HepG2 (cell line): ENCODE data around the gene PHF19. TPM values are rescaled to one million over a fixed set of nuclear protein-coding genes. Genes with fewer than 3 reads are reported as not detected.

Experiments used
- ATAC-seq: fragments of 200-7000 bp; cut with Tn5 transposase; 3 replicates; pipeline ENCODE4 v1.9.1; 2020; ENCODE audit warnings: mild to moderate bottlenecking, moderate library complexity
- BruUV-seq: library from RNA; stranded (reverse); fragments of 400-500 nt; replicated peaks from 2 replicates; lab custom pipeline; 2021; lab: Mats Ljungman, UMichigan
- CTCF ChIA-PET: fragments of 300-600 bp; formaldehyde crosslinking; extraction: SDS; loops from one replicate; lab custom pipeline; 2021; ENCODE audit warnings: low total read pairs, inconsistent platforms, low intra/inter-chr PET ratio; lab: Yijun Ruan, JAX
- POLR2A ChIA-PET: fragments of 350-600 bp; sonication (Branson Sonifier 250); formaldehyde crosslinking; loops from one replicate; lab custom pipeline; 2020; ENCODE audit warnings: antibody characterized with exemption, inconsistent platforms; lab: Yijun Ruan, JAX
- DNase-seq: peaks from one replicate; pipeline ENCODE4 v3.0.0-alpha.2; 2015; ENCODE audit warnings: low spot score
- FAIRE-seq: peaks from 3 replicates; lab custom pipeline; 2011; peaks lifted over from hg19 to GRCh38; lab: Jason Lieb, UNC
- H2AFZ ChIP-seq: one replicate; pipeline ENCODE4 v1.6.1; 2011; ENCODE audit warnings: low read length, inconsistent platforms
- H3K27ac ChIP-seq: fragments of 300-600 bp; 3 replicates; pipeline ENCODE4 v1.8.0; 2011; ENCODE audit warnings: mixed run types, mild to moderate bottlenecking, mixed read lengths, low read length, inconsistent platforms; ENCODE audit not compliant: insufficient read depth; ENCODE audit errors: extremely low read length
- H3K27me3 ChIP-seq, 2 experiments: fragments of 200-600 bp in 1 of 2; 2 replicates in 1 of 2; 3 replicates in 1 of 2; pipeline versions ENCODE4 v1.6.0 to v1.8.0; 2011; ENCODE audit warnings: low read length in 2 of 2, mild to moderate bottlenecking in 2 of 2, moderate library complexity in 2 of 2, inconsistent platforms in 1 of 2; ENCODE audit not compliant: insufficient read depth in 2 of 2, control insufficient read depth in 1 of 2
- H3K36me3 ChIP-seq, 2 experiments: fragments of 200-600 bp in 1 of 2; replicated peaks in 1 of 2; 2 replicates in 1 of 2; 3 replicates in 1 of 2; pipeline versions ENCODE4 v1.5.1 to v1.8.0; 2011; ENCODE audit warnings: low read length in 2 of 2, inconsistent platforms in 1 of 2; ENCODE audit not compliant: insufficient read depth in 2 of 2, control insufficient read depth in 1 of 2
- H3K4me1 ChIP-seq: 2 replicates; pipeline ENCODE4 v1.5.1; 2012; ENCODE audit warnings: low read length, inconsistent platforms; ENCODE audit not compliant: insufficient read depth
- H3K4me2 ChIP-seq: 2 replicates; pipeline ENCODE4 v1.6.0; 2011; ENCODE audit warnings: low read depth, low read length, inconsistent platforms
- H3K4me3 ChIP-seq, 3 experiments: fragments of 200-600 bp in 1 of 3; sonication (generic), shearing (Covaris generic) in 1 of 3; replicated peaks in 1 of 3; 2 replicates each; pipeline ENCODE4 v1.5.1; 2011 to 2016; ENCODE audit warnings: low read length in 3 of 3, inconsistent platforms in 2 of 3, low read depth in 2 of 3, mild to moderate bottlenecking in 2 of 3, control low read depth in 1 of 3, mixed read lengths in 1 of 3; ENCODE audit not compliant: insufficient read depth in 1 of 3
- H3K79me2 ChIP-seq: one replicate; pipeline ENCODE4 v1.6.1; 2011; ENCODE audit warnings: low read length, inconsistent platforms; ENCODE audit not compliant: insufficient read depth
- H3K9ac ChIP-seq: 2 replicates; pipeline ENCODE4 v1.6.0; 2011; ENCODE audit warnings: mild to moderate bottlenecking, low read depth, low read length, inconsistent platforms; ENCODE audit not compliant: insufficient read depth
- H3K9me3 ChIP-seq: 2 replicates; pipeline ENCODE4 v1.5.1; 2012; ENCODE audit warnings: mild to moderate bottlenecking, low read length
- H4K20me1 ChIP-seq: 2 replicates; pipeline ENCODE4 v1.6.0; 2011; ENCODE audit warnings: inconsistent platforms, mild to moderate bottlenecking, low read length, moderate library complexity; ENCODE audit not compliant: insufficient read depth
- ETV6 ChIP-seq: sonication (generic); formaldehyde crosslinking; conservative IDR thresholded peaks from 2 replicates; pipeline ENCODE4 v1.4.0; 2020; ENCODE audit warnings: missing genetic modification reagents
- KDM4B ChIP-seq: sonication (generic); formaldehyde crosslinking; IDR thresholded peaks from 2 replicates; pipeline ENCODE4 v1.4.0; 2020; ENCODE audit warnings: missing genetic modification reagents
- MAFG ChIP-seq: sonication (generic); formaldehyde crosslinking; IDR thresholded peaks from 2 replicates; pipeline ENCODE4 v1.5.1; 2020; ENCODE audit warnings: mild to moderate bottlenecking, missing genetic modification reagents
- MAFK ChIP-seq, 2 experiments: IDR thresholded peaks in 1 of 2; conservative IDR thresholded peaks in 1 of 2; 2 replicates each; pipeline ENCODE4 v1.6.1; 2011; ENCODE audit warnings: improper control_type of control experiment in 2 of 2, low read length in 2 of 2
- MED8 ChIP-seq: sonication (generic); formaldehyde crosslinking; IDR thresholded peaks from 2 replicates; pipeline ENCODE4 v1.8.1; 2023; ENCODE audit warnings: mild to moderate bottlenecking, missing genetic modification reagents; ENCODE audit not compliant: insufficient replicate concordance
- SMARCE1 ChIP-seq: fragments of 450-650 bp; IDR thresholded peaks from 2 replicates; pipeline ENCODE4 v1.6.1; 2017; ENCODE audit warnings: borderline replicate concordance
- SP140L ChIP-seq: sonication (generic); formaldehyde crosslinking; IDR thresholded peaks from 2 replicates; pipeline ENCODE4 v1.4.0; 2020; ENCODE audit warnings: missing genetic modification reagents, borderline replicate concordance
- ZNF770 ChIP-seq: sonication (generic); formaldehyde crosslinking; IDR thresholded peaks from 2 replicates; pipeline ENCODE4 v1.5.0; 2020; ENCODE audit warnings: mild to moderate bottlenecking, missing genetic modification reagents
- WGBS: methylation state at CpG from one replicate; pipeline ENCODE4 v1.1.6; 2017; ENCODE audit warnings: low lambda C conversion rate; 5-methylcytosine and 5-hydroxymethylcytosine counted together
- in situ Hi-C: cut with HindIII; loops from 2 replicates; pipeline ENCODE4 v1.10.0; 2017; ENCODE audit warnings: low pct_unique_long_range_greater_than_20kb; ENCODE audit not compliant: extremely low pct_ligation_motif_present
- intact Hi-C: fragments of 100-400 bp; cut with micrococcal nuclease; formaldehyde crosslinking; loops from one replicate; pipeline ENCODE4 v1.10.0; 2022; ENCODE audit not compliant: unreplicated experiment
- polyA plus RNA-seq, 8 experiments: library from polyadenylated mRNA; depleted of rRNA in 3 of 8; stranded (reverse) in 7 of 8; unstranded in 1 of 8; fragments of >200 nt; fragmentation: Illumina TruSeq in 4 of 8; extraction: Trizol in 4 of 8; gene quantifications; 2 replicates each; pipeline versions ENCODE4 v1.2.1 to v1.2.3, GENCODE V29; 2011 to 2016; ENCODE audit warnings: low read depth in 4 of 8, missing spikeins in 1 of 8, mixed read lengths in 1 of 8; ENCODE audit not compliant: insufficient read depth in 1 of 8
- total RNA-seq, 5 experiments: library from RNA; depleted of rRNA; stranded (reverse); fragments of >200 nt; fragmentation: Illumina TruSeq; extraction: Trizol; gene quantifications; 2 replicates each; pipeline ENCODE4 v1.2.3, GENCODE V29; 2016; ENCODE audit warnings: low read depth in 1 of 5
- TF ChIP-seq, protein P1 (sequence below): sonication (generic); formaldehyde crosslinking; IDR thresholded peaks from 2 replicates; pipeline ENCODE4 v1.4.0; 2020; ENCODE audit warnings: mild to moderate bottlenecking, missing genetic modification reagents, borderline replicate concordance

Gene PHF19
- total and polyA plus RNA-seq, 2 of the 13 experiments (the other 11 are each of a cell fraction or from before 2014, with no cell fraction given): 29.7 to 41.3 TPM

- Histone ChIP-seq H3K27ac (no peak overlapping the region), H3K4me2 (no peak overlapping the region), H3K9ac (no peak overlapping the region), H3K4me1 (peaks cover 32% of the 10 kb centered on the region), H3K79me2 (peaks cover 14% of the 10 kb centered on the region), H3K4me3 (no peak overlapping the region), H2AFZ (no peak overlapping the region), H4K20me1 (no peaks in the 10 kb centered on the region), H3K36me3 (peaks cover 13 to 49% of the 10 kb centered on the region in 2 experiments; a peak in 4 of 5 replicates), H3K9me3 (no peaks in the 10 kb centered on the region), H3K27me3 (no peaks in the 10 kb centered on the region; a peak in 1 of 5 replicates)
- no TSS peak for BruUV-seq
- ChIA-PET CTCF (no interaction called here), POLR2A (no interaction called here)
- no peak for FAIRE-seq
- no peak for DNase-seq
- in situ Hi-C loops: no loop called here
- ATAC-seq: no peak
- intact Hi-C loops: no loop called here
- peak in 1 of 2 experiments; percentile 46; a peak in 2 of 4 replicates for TF ChIP-seq MAFK (conservative IDR thresholded peaks at IDR 0.05 in 1 of 2, IDR thresholded peaks at IDR 0.05 in 1 of 2; ENCODE audit: low read length in 2 of 2)
- TF ChIP-seq MAFG (CRISPR knock-in tag): no peak
- WGBS: 100% methylated on average over 2 of the region's 3 CpGs
Measured at GRCh38 chr9:120872791-120873502, 4.0 kb downstream of the PHF19 start.

DNA sequence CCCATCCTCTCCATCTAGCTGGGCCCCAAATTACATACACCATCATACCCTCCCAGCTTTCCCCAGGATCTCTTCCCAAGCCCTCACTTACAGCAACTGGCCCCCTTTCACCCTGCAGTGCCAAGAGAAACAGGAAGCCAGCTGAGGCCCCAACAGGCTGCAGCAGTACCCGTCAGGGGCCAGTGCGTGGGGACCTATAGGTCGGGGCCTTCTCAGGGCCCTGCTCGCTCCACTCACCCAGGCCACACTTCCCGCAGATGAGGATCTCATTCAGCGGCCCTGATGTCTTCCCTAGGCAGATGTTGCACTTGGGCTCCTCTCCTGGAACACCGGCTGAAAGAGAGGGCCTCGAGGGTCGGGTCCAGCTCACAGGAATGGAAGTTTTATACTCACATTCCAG, 6.8 kb downstream of the PHF19 start:
- H3K9me3 ChIP-seq: no peaks in the 10 kb centered on the region
- POLR2A ChIA-PET: no interaction called here
- H3K4me1 ChIP-seq: peaks cover 19% of the 10 kb centered on the region
- H3K4me3 ChIP-seq: no peak overlapping the region
- no peak for DNase-seq
- no peaks in the 10 kb centered on the region for H3K27me3 ChIP-seq
- intact Hi-C loops (no loop called here), in situ Hi-C loops (no loop called here)
- CTCF ChIA-PET: no interaction called here
- no peaks in the 10 kb centered on the region for H4K20me1 ChIP-seq
- ATAC-seq: no peak
- H3K4me2 ChIP-seq: no peak overlapping the region
- 97% methylated on average over 8 of the region's 9 CpGs for WGBS
- FAIRE-seq: no peak
- H3K27ac ChIP-seq: no peak overlapping the region
- no peak overlapping the region for H3K9ac ChIP-seq
- H3K79me2 ChIP-seq: peaks cover 6% of the 10 kb centered on the region
- peaks cover 22 to 67% of the 10 kb centered on the region in 2 experiments; a peak in 4 of 5 replicates for H3K36me3 ChIP-seq
- H2AFZ ChIP-seq: no peak overlapping the region
- BruUV-seq: no TSS peak
- TF ChIP-seq ETV6 (CRISPR knock-in tag): no peak
- TF ChIP-seq, protein P1, sequence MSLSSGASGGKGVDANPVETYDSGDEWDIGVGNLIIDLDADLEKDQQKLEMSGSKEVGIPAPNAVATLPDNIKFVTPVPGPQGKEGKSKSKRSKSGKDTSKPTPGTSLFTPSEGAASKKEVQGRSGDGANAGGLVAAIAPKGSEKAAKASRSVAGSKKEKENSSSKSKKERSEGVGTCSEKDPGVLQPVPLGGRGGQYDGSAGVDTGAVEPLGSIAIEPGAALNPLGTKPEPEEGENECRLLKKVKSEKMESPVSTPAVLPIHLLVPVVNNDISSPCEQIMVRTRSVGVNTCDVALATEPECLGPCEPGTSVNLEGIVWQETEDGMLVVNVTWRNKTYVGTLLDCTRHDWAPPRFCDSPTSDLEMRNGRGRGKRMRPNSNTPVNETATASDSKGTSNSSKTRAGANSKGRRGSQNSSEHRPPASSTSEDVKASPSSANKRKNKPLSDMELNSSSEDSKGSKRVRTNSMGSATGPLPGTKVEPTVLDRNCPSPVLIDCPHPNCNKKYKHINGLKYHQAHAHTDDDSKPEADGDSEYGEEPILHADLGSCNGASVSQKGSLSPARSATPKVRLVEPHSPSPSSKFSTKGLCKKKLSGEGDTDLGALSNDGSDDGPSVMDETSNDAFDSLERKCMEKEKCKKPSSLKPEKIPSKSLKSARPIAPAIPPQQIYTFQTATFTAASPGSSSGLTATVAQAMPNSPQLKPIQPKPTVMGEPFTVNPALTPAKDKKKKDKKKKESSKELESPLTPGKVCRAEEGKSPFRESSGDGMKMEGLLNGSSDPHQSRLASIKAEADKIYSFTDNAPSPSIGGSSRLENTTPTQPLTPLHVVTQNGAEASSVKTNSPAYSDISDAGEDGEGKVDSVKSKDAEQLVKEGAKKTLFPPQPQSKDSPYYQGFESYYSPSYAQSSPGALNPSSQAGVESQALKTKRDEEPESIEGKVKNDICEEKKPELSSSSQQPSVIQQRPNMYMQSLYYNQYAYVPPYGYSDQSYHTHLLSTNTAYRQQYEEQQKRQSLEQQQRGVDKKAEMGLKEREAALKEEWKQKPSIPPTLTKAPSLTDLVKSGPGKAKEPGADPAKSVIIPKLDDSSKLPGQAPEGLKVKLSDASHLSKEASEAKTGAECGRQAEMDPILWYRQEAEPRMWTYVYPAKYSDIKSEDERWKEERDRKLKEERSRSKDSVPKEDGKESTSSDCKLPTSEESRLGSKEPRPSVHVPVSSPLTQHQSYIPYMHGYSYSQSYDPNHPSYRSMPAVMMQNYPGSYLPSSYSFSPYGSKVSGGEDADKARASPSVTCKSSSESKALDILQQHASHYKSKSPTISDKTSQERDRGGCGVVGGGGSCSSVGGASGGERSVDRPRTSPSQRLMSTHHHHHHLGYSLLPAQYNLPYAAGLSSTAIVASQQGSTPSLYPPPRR (CRISPR knock-in tag): no peak
- TF ChIP-seq ZNF770: no peak
- TF ChIP-seq KDM4B (CRISPR knock-in tag): no peak
- TF ChIP-seq SP140L (CRISPR knock-in tag): no peak
- TF ChIP-seq MED8 (CRISPR knock-in tag): no peak
- TF ChIP-seq SMARCE1: no peak
